Adipocyte (in vitro differentiated cells): ENCODE measurements around the gene NDUFB7.
"Not testable (repeated sequence)": the region's sequence is repeated elsewhere in the genome, so short reads cannot be mapped to it uniquely, and the experiment has no call there.

Experiments
- DNase-seq: peaks from one replicate; pipeline ENCODE4 v3.0.0-alpha.2; 2015; ENCODE audit warnings: low read depth
- H3K27me3 ChIP-seq: replicated peaks from 2 replicates; pipeline ENCODE4 v1.7.0; 2013; ENCODE audit warnings: mild to moderate bottlenecking, low read length, moderate library complexity; ENCODE audit not compliant: control insufficient read depth, insufficient read depth
- H3K36me3 ChIP-seq: 2 replicates; pipeline ENCODE4 v1.7.0; 2013; ENCODE audit warnings: low read length, mild to moderate bottlenecking, moderate library complexity; ENCODE audit not compliant: control insufficient read depth, insufficient read depth, severe bottlenecking
- H3K4me1 ChIP-seq: 2 replicates; pipeline ENCODE4 v1.7.0; 2013; ENCODE audit warnings: mild to moderate bottlenecking, low read length, moderate library complexity; ENCODE audit not compliant: control insufficient read depth, insufficient read depth
- H3K4me3 ChIP-seq: 2 replicates; pipeline ENCODE4 v1.7.0; 2013; ENCODE audit warnings: mild to moderate bottlenecking, low read length, moderate library complexity
- H3K9ac ChIP-seq: 2 replicates; pipeline ENCODE4 v1.7.0; 2013; ENCODE audit warnings: mild to moderate bottlenecking, low read length, moderate library complexity
- H3K9me3 ChIP-seq: 2 replicates; pipeline ENCODE4 v1.7.0; 2013; ENCODE audit warnings: mild to moderate bottlenecking, low read length, moderate library complexity; ENCODE audit not compliant: control insufficient read depth

The NDUFB7 gene

DNA sequence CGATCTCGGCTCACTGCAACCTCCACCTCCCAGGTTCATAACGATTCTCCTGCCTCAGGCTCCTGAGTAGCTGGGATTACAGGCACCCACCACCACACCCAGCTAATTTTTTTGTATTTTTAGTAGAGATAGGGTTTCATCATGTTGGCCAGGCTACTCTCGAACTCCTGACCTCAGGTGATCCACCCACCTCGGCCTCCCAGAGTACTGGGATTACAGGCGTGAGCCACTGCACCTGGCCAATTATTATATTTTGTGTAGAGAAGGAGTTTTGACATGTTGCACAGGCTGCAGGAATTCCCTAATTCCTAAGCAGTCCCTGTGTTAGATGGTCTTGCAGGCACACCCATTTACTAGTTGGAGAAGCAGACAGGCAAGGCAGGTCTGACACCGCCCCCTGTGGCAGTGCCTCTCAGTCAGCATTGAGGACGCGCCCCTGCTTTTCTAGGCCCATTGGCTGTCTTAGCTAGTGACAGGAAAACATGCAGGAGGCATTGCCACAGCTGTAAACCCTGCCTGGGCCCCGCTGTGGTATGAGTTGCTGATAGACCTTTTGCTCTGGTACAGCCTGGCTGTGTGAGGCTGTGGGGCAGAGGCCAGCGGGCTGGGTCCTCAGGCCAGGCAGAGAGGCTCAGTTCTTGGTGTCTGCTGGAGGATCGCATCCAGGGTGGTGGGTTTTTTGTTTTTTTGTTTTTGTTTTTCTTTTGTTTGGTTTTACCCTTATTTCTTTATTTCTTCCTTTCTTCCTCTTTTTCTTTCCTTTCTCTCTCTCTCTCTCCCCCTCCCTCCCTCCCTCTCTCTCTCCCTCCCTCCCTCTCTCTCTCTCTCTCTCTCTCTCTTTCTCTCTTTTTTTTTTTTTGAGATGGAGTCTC, 20.5 kb downstream of the NDUFB7 start:
- H3K9me3 ChIP-seq, H3K4me3 ChIP-seq, H3K27me3 ChIP-seq: not testable (repeated sequence)
- peaks cover 24% of the 10 kb centered on the region for H3K4me1 ChIP-seq
- H3K9ac ChIP-seq, result peak overlapping the region; percentile 21
- peak; percentile 52 for DNase-seq
- H3K36me3 ChIP-seq, result peaks cover 21% of the 10 kb centered on the region

DNA sequence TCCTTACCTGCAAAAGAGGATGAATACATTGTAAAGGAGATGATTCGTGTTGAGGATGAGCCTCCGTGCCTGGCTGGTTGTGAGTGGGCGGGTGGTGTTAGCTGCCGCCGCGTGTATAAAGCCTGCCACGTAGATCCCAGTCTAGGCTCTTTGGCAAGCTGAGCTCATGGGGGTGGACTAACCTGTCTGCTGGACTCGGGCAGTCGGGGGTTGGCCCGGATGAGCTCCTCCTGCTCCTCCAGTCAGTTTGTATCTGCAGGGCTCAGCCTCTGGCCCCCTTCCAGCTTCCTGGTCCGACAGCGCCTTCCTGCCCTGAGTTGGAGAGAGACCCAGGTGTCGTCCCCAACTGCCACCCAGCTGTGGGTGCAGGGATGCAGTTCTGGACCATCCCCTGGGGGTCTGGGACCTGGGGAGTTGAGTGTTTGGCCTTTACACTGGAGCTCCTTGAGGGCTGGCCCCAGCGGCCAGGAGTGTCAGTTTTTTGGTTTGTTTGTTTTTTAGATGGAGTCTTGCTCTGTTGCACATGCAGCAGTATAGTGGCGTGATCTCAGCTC, 21.6 kb downstream of the NDUFB7 start:
- Histone ChIP-seq H3K36me3 (peaks cover 26% of the 10 kb centered on the region), H3K27me3 (no peaks in the 10 kb centered on the region), H3K4me1 (peaks cover 21% of the 10 kb centered on the region), H3K9ac (no peak overlapping the region), H3K4me3 (no peak overlapping the region), H3K9me3 (no peaks in the 10 kb centered on the region)
- DNase-seq, result no peak

DNA sequence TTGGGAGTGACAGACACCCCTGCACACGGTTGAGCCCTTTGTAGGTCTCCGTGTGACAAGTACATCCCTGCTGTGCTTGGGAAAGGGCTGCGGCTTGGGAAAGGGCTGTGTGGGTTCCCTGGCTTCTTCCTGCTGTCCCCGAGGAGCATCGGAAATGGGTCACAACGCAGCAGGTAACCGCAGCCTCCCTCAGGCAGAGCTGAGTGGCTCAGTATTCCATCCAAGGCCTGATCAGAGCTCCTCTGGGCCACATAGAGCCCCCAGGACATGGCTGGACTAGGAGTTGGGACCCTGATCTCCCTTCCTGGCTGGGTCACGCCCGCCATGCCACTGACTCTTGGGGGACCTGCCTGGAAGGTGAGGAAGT, 26.2 kb downstream of the NDUFB7 start:
- Histone ChIP-seq H3K9ac (no peak overlapping the region), H3K9me3 (no peaks in the 10 kb centered on the region), H3K4me1 (peaks cover 21% of the 10 kb centered on the region), H3K27me3 (no peaks in the 10 kb centered on the region), H3K36me3 (peaks cover 26% of the 10 kb centered on the region), H3K4me3 (no peak overlapping the region)
- DNase-seq, result no peak

DNA sequence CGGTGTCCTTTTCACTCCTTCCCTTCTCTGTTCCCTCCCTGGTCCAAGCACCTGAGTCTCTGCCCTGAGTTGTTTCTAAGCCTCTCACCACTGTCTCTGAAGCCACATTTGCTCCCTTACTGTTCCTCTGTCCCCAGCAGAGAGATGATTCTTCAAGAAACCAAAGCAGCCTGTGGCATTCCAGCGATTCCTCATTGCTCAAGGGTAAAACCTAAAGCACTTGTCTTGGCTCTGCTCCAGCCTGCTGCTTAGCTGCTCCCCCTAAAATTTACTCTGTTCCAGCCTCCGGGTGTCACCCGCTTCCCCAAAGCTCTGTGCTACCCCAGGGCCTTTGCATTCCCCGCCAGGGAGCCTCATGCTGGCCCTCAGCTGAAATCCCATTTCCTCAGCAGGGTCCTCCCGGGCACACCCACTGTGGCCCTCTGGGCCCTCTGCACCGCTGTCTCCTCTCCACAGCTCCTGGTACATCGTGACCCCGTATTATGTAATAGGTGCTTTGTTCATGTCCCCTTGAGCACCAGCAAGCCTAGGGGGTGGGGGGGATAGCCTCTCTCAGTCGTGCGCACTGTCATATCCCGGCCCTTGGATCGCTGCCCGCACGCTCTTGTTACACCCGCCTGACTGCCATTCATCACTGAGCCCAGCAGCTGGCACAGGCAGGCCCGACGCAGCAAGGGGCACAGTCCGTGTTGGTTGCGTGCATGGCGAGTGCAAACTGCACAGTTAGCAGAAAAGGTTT, 26.7 kb downstream of the NDUFB7 start:
- Histone ChIP-seq H3K4me3 (no peak overlapping the region), H3K4me1 (peaks cover 16% of the 10 kb centered on the region), H3K27me3 (no peaks in the 10 kb centered on the region), H3K9ac (peak overlapping the region; percentile 5), H3K36me3 (peaks cover 22% of the 10 kb centered on the region), H3K9me3 (no peaks in the 10 kb centered on the region)
- no peak for DNase-seq

DNA sequence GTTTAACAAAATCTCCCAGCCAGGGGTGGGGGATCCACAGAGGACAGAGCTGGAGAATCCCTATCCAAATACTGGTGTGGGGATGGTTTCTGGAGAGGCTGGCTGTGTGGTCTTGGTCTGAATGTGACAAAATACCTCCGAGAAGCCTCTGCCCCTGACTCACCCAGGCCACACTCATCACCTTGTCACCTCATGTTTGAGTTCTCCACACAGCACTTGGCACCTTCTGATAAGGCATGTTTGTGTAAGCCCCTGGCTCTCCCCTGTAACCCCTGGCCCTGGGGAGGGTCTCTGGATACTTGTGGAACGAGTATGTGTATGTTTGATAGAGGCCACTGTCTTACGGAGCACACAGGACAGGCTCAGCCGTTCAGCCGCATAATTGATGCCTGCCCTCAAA, 27.8 kb downstream of the NDUFB7 start:
- Histone ChIP-seq H3K27me3 (no peaks in the 10 kb centered on the region), H3K36me3 (peaks cover 19% of the 10 kb centered on the region), H3K4me3 (no peak overlapping the region), H3K9ac (no peak overlapping the region), H3K4me1 (peaks cover 16% of the 10 kb centered on the region), H3K9me3 (no peaks in the 10 kb centered on the region)
- no peak for DNase-seq

DNA sequence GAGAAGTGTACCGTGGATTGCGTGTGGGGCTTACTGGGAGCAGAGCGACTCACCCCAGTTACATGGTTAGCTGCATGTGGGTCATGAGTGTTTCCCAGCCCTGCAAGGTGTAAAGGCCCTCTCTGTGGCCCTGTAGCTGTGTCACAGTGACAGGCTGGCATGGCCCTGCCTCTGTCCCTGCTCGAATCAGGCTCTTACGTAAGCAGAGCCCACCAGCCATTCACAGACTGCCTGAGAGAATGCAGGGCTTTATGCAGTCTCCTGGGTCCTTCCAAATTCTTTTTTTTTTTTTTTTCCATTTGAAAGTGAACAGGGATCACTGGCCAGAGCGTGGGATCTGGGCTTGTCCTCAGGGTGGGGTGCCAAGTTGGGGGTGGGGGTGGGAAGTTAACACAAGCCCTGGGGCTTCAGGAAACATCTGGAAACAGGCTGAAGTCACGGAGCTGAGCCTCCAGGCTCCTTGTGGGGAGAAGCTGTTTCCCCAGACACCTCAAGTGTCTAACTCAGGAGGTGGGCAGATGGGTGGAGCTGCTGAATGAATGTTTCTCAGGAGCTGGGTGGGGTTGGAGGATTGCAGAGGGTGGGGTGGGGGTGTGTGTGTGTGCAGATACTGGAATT, 29.0 kb downstream of the NDUFB7 start:
- peaks cover 11% of the 10 kb centered on the region for H3K36me3 ChIP-seq
- H3K4me1 ChIP-seq, result peaks cover 16% of the 10 kb centered on the region
- DNase-seq, result no peak
- no peak overlapping the region for H3K4me3 ChIP-seq
- H3K27me3 ChIP-seq, result no peaks in the 10 kb centered on the region
- no peak overlapping the region for H3K9ac ChIP-seq
- H3K9me3 ChIP-seq, result no peaks in the 10 kb centered on the region

DNA sequence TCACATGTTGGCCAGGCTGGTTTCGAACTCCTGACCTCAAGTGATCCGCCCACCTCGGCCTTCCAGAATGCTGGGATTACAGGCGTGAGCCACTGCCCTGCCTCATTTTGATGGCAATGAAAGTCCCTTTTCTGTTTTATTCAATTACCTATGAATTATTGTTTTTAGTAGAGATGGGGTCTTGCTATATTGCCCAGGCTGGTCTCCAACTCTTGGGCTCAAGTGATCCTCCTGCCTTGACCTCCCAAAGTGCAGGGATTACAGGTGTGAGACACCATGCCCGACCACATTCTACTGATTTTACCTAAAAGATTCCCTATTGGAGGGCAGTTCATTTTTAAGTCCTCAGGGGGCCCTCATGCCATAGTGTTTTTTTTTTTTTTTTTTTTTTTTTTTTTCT, 29.9 kb downstream of the NDUFB7 start:
- Histone ChIP-seq H3K4me1 (peaks cover 16% of the 10 kb centered on the region), H3K36me3 (peaks cover 11% of the 10 kb centered on the region)
- H3K9me3 ChIP-seq, H3K27me3 ChIP-seq, DNase-seq, H3K4me3 ChIP-seq, H3K9ac ChIP-seq: not testable (repeated sequence)

DNA sequence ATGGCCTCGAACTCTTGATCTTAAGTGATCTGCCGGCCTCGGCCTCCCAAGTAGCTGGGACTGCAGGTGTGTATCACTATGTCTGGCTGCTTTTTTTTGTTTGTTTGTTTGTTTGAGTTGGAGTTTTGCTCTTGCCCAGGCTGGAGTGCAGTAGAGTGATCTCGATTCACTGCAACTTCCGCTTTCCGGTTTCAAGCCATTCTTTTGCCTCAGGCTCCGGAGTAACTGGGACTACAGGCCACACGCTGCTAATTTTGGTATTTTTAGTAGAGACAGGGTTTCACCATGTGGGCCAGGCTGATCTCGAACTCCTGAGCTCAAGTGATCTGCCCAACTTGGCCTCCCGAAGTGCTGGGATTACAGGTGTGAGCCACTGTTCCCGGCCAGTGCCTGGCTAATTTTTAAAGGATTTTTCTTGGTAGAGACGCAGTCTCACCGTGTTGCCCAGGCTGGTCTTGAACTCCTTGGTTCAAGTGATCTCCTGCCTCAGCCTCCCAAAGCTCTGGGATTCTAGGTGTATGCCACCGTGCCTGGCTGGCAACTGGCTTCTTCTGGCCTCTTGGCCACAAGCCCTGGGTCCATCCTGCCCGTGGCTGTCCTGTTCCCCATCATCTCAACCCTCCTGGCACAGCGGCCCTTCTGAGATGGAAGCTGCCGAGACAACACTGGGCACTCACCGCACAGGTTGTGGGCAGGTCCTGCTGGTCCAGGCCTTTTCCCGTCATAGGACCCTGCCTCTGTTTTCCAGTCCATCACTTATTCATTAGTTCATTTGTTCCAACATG, 30.9 kb downstream of the NDUFB7 start:
- Histone ChIP-seq H3K9ac (no peak overlapping the region), H3K9me3 (no peaks in the 10 kb centered on the region), H3K27me3 (no peaks in the 10 kb centered on the region), H3K36me3 (peaks cover 10% of the 10 kb centered on the region), H3K4me3 (no peak overlapping the region), H3K4me1 (peaks cover 17% of the 10 kb centered on the region)
- no peak for DNase-seq

DNA sequence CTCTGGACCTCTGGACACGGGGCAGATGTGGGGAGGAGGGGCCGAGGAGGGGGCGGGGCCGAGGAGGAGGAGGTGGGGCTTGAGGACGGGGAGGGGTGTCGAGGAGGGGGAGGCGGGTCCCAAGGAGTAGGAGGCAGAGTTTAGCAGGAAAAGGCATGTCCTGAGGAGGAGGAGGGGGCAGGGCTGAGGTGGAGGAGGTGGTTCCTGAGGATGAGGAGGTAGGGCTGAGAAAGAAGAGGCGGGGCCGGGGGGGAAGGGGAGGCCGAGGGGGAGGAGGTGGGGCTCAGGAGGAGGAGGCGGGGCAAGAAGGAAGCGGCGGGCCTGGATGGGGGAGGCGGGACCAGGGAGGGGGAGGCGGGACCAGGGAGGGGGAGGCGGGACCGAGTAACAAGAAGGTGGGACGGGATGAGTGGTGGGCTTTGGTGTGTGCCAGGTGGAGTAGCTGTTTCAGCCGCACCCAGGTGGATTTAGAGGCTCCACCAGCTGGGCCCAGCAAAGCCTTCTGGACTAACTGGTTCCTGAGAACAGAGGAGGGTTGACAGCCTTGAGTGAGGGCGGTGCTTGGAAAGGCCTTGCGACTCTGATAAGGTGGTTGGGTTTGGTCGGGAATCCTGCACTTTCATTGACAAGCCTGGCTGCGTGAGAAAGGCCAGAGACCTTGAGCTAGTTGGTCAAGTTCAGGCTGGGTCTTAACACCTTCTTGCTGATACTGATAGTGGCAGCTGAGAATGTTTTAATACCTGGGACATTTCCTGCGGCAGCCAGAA, 34.8 kb downstream of the NDUFB7 start:
- H3K27me3 ChIP-seq, result no peaks in the 10 kb centered on the region

DNA sequence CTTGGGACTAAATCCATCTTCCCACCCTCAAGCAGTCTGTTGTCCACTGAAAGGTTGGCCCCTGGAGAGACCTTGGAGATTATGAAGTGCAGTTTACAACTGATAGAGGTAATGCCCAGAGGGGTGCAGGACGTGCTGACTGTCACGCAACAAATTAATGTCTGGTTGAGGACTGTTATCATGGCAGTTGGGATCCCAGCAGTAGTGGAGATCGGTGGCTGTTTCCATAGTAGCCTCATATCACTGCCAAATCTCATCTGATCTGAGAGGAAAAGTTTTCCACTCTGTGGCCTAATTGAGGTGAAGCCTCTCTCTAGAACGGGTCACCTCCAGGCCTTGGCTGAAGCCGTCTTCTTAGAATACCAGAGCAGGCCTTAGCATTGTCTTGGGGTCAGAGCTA, 38.4 kb downstream of the NDUFB7 start:
- Histone ChIP-seq H3K9me3 (no peaks in the 10 kb centered on the region), H3K36me3 (peaks cover 5% of the 10 kb centered on the region), H3K4me1 (peaks cover 7% of the 10 kb centered on the region), H3K9ac (no peak overlapping the region), H3K4me3 (no peak overlapping the region), H3K27me3 (no peaks in the 10 kb centered on the region)
- DNase-seq, result no peak

More for the DNA sequence above, 34.8 kb downstream of the NDUFB7 start:
- Histone ChIP-seq H3K9me3 (no peaks in the 10 kb centered on the region), H3K9ac (no peak overlapping the region), H3K36me3 (peaks cover 11% of the 10 kb centered on the region), H3K4me1 (peaks cover 7% of the 10 kb centered on the region), H3K4me3 (no peak overlapping the region)
- no peak for DNase-seq
